SK-MEL-5 (cell line): ENCODE results near the gene TSPAN3. TPM values are rescaled to one million over a fixed set of nuclear protein-coding genes. Genes with fewer than 3 reads are reported as not detected.

Experiments
- DNase-seq: peaks from one replicate; pipeline ENCODE4 v3.0.0-alpha.2; 2016; ENCODE audit warnings: low read depth, low spot score
- in situ Hi-C: cut with HindIII; loops from 2 replicates; pipeline ENCODE4 v1.10.0; 2016; ENCODE audit warnings: low sequenced_read_pairs, high pct_unique_total_duplicates, low pct_unique_long_range_greater_than_20kb
- total RNA-seq: library from RNA; depleted of rRNA; stranded (reverse); fragments of >200 nt; shearing (Covaris generic); gene quantifications from 2 replicates; pipeline ENCODE4 v1.2.3, GENCODE V29; 2014

Gene TSPAN3
- total RNA-seq, 1 experiment from 2014 or later, result 489 TPM

DNA sequence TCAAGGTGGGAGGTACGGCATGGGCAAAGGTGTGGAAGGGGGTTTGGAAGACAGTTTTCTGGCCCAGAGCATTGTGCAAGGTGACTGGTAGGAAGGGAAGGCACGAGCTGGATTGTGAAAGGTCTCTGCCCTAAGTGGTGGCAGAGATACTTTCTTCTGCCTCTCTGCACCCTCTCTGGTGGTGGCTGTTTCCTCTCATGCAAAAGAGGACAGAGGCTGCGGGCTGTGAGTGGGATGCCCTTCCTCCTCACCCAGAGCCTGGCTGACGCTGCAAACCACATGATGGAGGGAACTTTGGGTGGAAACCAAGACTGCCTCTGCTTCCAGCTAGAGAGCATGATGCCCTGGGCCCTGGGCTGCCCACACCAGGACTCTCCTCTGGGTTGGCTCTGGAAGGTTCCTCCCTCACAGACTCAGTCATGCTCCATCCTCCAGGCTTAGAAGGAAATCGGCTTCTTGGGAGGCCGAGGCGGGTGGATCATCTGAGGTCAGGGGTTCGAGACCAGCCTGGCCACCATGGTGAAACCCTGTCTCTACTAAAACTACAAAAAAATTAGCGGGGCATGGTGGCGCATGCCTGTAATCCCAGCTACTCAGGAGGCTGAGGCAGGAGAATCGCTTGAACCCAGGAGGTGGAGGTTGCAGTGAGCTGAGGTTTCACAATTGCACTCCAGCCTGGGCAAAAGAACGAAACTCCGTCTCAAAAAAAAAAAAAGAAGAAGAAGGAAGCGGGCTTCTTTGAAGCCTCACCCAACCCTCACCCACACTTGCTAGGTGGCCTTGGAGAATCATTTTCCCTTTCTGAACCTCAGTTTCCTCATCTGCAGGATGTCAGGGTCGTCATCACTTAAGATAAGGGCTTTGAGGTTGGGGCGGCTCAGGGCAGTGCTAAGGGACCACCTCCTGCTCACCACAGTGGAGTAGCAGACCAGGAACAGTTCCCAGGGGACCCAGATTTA lies 67.7 kb downstream of the TSPAN3 start:
- DNase-seq, result no peak
- in situ Hi-C loops, result no loop called here

DNA sequence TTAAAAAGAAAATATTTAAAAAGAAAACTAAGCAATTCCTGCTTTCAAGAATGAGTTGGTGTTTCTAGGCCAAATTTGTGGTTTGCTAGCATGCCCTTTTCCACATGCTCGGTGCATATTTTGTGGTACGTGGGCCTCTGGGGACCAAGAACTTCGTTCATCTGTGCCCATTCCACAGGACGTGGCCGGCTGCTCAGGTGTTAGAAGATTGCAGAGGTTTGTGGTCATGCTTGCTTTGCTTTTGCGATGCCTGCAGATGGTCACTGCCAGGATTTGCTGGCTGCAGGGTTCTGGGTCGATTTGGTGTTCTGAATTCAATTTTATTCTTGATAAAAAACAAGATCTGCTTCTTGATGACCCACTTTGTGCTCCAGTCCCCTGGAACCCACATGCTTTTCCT lies 68.5 kb downstream of the TSPAN3 start:
- no peak for DNase-seq
- in situ Hi-C loops, result no loop called here

DNA sequence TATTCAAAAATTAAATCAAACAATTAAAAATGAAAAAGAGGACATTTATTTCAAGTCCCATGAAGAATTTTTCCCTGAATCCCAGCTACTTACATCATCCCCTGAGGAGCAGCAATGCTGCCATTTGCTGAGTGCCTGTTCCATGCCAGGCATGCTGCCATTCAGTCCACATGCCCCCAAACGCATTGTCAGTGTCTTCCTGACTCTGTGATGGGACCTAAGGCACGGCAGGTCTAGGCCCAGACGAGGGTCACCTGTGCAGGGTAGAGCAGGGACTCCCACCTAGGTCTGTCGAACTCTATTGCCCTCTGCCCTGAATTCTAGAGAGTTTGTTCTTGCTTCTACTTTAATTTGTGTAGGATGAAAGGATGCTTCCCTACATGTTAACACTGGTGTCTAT lies 68.9 kb downstream of the TSPAN3 start:
- DNase-seq, result no peak
- in situ Hi-C loops, result no loop called here

DNA sequence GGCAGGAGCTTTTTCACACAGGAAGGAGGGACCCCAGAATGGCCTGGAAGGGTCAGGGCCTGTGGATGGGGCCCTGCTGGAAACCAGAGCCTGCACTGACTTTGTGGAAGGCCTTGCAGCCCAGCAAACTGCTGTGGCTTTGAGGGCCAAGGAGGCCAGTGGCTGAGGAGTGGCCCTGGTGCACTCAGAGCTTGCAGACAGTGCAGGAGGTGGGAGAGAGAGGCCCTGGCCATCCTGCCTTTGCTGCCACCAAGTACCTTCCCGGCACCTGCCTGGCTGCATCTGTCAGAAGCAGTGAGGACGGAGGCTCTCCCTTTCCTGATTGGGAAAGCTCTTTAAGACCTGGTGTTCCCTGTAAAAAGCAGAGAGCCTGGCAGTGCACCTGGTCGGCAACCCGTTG lies 69.6 kb downstream of the TSPAN3 start:
- no peak for DNase-seq
- in situ Hi-C loops, result no loop called here

DNA sequence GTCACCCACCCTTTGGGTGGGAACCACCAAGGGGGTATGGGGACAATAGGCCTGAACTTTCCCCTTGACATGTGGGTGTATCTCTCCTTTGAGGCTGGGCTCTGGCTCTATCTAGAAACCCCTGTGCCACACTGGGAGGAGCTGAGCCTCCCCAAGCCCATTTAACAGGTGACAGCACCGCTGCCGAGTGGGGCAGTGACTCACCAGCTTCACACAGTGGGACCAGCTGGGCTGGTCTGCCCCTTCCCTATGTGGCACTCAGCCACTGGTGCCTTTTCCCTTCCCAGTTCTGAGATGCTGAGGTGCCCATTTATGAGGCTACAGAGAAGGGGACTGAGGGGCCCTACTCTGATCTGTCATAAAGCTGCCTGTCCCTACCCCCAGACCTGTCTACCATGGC lies 70.9 kb downstream of the TSPAN3 start:
- DNase-seq, result no peak
- in situ Hi-C loops, result no loop called here

DNA sequence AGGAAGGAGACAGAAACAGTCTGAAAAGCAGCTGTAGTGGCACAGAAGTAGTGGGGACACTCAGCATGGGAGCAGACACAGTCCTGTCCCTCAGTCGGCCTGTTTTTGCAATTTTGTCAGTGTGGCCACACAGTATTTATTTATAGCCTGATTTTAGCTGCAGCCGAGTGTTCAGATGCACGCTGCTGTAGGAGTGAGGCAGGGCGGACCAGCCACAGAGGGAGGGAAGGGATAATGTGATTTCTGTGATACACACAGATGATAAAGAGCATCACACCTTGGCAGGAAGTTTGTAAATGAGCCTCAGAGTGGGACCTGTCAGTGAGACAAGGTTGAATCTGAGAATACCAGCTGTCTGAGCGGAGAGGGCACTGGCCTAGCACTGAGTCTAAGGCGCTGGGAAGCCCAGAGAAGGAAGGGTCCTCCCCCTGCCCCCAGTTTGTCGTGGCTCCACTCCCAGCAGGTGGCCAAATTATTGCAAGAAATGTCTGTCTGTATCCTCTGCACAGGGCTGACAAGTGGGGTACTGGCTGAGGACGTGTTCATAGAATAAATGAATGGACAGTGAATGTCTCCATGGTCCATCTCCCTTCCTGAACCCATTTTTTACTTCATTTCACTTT lies 72.1 kb downstream of the TSPAN3 start:
- DNase-seq, result no peak
- in situ Hi-C loops, result no loop called here

DNA sequence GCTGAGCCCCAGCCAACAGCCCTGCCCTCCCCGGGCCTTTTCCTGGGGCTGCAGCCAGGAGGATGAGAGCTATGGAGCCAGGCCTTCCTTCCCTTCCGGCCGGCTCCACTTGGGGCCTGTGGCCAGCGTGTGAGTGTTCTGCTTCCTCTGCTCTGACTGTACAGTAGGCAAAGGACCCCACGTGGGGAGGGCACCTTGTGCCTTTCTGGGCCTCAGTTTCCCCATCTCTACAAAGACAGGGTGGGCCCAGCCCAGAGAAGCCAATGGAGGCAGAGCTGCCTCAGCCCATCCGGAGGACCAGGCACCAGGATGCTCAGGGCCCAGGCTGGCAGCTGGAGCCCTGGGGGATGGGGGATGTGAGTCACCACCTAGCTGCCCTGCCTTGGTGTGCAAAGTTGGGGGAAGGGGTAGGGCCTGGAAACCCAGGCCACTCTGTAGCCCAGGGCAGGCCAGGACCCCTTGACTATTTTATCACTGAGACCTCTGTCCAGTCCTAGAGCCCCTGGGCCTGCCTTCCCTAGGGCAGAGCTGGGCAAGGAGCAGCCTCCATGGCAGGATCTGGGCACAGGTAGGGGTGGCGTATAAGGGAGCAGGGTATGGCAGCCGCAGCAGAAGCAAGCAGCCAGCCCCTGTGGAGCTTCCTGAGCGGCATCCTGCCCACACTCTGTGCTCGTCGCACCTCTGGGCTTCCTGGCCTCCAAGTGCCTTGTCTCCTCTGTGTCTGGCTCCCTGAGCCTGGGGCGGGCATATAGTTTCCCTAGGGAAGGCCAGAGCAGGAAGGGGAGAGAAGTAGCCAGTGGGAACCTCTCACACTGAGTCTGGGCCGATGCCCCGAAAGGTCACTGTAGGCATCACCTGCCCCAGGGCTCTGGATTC lies 74.1 kb downstream of the TSPAN3 start:
- DNase-seq, result no peak
- in situ Hi-C loops, result no loop called here

DNA sequence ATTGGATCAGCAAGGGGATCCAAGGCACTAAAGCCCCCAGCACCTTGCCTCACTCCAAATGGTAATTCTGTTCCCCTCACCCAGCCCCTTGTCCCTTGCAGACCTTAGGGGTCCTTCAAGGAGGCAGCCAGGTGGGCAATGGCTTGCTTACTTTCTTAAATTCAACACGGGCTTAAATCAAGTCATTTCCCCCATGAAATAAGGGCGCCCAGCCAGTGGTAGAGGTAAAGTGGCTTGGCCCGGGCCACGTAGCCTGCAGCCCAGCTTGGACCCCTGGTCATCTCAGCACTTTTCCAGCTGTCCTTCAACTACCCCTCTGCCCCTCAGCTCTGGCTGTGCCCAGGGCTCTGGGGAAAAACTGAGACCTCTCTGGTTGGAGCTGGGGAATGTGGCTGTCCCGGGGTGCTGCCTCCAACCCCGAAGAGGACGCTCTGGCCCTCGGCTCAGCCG lies 74.8 kb downstream of the TSPAN3 start:
- no peak for DNase-seq
- in situ Hi-C loops, result no loop called here

DNA sequence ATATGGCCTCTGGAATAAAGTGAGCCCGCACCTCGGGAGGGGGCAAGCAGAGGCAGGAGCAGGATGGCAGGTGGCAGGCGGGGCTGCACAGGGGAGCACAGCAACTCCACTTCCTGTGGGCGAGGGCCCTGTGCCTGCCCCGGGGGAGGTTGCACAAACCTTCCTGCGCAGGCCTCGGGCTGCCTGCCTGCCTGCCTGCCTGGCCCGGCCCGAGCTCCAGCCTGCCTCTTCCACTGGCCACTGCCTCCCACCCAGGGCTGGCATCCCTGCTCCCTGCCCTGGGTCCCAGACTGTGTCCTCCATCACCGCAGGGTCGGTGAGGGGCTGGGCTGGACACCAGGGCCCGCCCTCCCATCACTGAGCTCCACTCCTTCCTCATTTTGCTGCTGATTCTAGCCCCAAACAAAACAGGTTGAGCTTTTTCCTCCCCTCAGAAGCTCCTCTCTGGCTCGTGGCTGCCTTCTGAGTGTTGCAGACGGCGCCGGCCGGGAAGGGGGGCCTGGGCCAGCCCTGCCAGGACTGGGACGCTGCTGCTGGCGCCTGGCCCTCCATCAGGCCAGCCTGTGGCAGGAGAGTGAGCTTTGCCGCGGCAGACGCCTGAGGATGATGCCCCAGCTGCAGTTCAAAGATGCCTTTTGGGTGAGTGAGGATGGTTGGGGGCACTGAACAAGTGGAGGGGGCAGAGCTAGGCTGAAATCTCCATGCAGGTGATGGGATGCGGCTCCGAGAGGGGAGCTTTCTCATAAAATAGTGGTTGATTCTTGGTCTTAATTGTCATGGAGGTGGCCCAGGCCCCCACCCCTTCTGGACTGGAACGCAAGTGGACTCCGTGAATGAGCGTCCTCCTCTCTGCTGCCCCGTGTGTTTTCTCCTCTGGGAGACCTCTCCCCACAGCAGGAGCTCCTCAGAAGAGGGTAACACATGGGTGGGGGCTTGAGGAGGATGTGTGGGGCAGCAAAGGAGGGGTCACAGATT lies 75.7 kb downstream of the TSPAN3 start, which contains the start of gene PSTPIP1:
TSS of gene PSTPIP1 (plus strand) at position 156 of the 975 bp plus-strand sequence. CDS start at position 604, 448 bp downstream.
- in situ Hi-C loops, result no loop called here

DNA sequence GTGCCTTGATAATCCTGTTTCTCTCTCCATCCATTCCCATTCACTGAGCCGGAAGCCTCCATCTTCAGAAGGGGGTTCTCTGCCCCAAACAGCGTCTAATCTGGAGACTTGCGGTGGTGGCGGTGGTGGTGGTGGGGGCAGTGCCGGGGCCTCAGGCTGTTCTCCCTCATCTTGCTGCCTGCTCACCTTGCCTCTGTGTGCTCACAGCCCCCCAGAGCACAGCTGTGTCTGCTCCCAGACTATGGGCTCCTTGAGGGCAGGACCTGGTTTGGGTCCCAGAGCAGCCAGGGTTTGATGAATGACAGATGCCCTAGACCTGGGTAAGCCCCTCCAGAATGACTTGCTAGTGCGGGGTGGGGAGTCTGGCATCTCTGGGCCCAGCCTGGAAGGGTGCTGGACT lies 76.4 kb downstream of the TSPAN3 start:
- in situ Hi-C loops, result no loop called here
- DNase-seq, result no peak

More for the DNA sequence above, 75.7 kb downstream of the TSPAN3 start, which contains the start of gene PSTPIP1:
- no peak for DNase-seq

DNA sequence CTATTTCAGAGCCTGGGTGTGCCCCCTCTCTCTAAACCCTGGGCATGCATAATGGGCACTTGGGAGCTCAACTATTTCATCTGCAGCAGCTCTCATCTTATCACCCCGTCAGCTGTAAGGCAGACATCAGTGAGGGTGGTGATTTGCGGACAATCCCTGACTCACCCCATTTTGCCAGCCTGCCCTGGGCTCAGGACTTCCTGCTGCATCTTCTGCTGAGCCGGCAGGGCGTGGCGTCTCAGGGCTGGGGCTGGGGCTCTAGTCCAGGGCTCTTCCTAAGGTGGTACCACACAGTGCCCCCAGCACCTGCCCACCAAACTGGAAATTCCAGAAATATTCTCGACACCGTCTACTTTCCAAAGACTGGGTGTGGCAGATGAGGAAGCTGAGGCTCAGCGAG lies 76.9 kb downstream of the TSPAN3 start:
- no peak for DNase-seq
- in situ Hi-C loops, result no loop called here

DNA sequence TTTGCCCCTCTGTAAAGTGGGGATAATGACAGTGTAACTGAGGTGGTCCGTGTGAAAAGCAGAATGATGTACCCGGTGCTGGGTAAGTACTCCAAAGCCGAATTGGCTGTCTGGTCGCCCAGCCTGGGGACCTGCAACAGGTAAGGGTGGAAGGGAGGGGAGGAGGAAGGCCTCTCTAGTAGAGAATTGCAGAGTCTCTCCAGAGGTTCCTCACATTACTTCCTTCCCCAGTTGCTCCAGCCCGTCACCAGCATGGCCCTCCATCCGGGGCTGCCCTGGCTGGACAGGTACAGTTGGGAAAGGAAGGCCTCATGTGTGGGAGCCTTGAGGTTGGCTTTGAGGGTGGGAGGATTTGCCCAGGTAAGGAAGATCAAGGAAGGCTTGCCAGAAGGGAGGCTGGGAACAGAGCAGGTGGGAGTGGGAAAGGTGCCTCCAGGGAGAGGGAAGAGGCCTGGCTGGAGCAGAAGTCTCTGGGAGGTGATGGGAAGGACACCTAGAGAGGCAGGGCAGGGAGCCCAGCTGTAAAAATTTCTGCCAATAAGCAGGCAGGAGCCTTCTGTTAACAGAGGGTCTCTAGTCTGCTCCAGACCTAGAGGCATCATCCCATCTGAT lies 77.7 kb downstream of the TSPAN3 start:
- DNase-seq, result no peak
- in situ Hi-C loops, result no loop called here

DNA sequence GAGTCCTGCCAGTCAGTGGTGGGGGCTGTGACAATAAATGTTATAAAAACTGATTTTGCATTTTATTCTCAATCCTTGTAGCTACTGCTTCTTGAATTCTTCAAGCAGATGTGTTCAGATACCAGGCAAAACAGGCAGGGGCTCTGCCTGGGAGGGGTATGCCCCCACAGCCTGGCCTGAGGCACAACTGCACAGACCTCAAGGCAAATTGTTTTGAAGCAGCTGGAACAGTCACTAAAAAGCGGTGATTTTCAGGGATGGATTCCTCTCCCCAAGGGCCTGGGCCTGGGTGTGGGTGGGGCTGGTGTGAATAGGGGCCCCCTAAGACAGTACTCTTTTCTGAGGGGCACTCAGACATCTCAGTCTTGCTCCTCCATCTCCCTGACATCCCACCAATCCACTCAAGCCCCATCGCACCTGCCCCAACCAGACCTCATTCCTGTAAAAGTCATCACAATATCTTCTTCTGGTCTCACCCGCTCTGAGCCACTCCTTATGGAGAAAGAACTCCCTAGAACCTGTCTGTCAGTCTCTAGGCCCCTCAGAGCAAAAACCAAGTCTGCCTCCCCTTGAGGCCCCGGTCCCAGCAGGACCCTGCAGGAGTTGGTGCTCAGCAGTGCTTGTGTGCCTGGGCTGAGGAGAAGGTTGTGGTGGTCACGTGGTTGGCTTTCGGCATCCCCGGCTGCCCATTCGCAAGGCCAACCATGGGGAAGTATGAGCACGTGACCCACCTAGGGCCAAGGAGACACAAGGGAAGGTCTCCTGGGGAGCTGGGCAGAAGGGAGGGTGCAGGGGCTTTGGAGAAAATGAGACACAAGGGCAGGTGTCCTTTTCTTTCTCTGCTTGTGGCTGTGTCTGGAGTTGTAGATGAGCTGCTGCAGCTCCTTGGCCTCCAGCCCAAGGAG lies 78.9 kb downstream of the TSPAN3 start:
- DNase-seq, result no peak
- in situ Hi-C loops, result no loop called here
